Measurements from ENCODE around the gene NEDD9. TPM values are rescaled to one million over a fixed set of nuclear protein-coding genes. Genes with fewer than 3 reads are reported as not detected.

NEDD9 gene
- total and polyA plus RNA-seq, 2 donors (not counting 1 experiment from before 2014, with no cell fraction given): 33.7 to 35.2 TPM

- TF ChIP-seq EZH2 (IDR thresholded peaks at IDR 0.05; ENCODE audit: low read length, missing control alignments) (no peak), CTCF (conservative IDR thresholded peaks at IDR 0.05 in 1 of 2, IDR thresholded peaks at IDR 0.05 in 1 of 2; ENCODE audit: low read depth in 1 of 2, low read length in 2 of 2) (no peak)
- Histone ChIP-seq H3K9ac (ENCODE audit: insufficient read depth, low read length) (no peak overlapping the region), H3K27ac (ENCODE audit: insufficient read depth, low read length) (no peak overlapping the region), H3K4me3 (replicated peaks in 1 of 4; ENCODE audit: control extremely low read depth in 1 of 4, insufficient read depth in 1 of 4, low read depth in 3 of 4, low read length in 4 of 4) (no peak overlapping the region), H3K27me3 (ENCODE audit: control insufficient read depth, insufficient read depth, low read length) (no peaks in the 10 kb centered on the region), H3K36me3 (ENCODE audit: control insufficient read depth, insufficient read depth, low read length) (peaks cover 3% of the 10 kb centered on the region), H3K9me3 (ENCODE audit: control insufficient read depth, insufficient read depth, low read depth, low read length) (no peaks in the 10 kb centered on the region), H3K4me1 (ENCODE audit: control insufficient read depth, extremely low read depth, insufficient read depth, low read length) (peaks cover 3% of the 10 kb centered on the region), H3K79me2 (ENCODE audit: control insufficient read depth, insufficient read depth, low read length) (no peaks in the 10 kb centered on the region), H3K4me2 (ENCODE audit: extremely low read depth, insufficient read depth, low read length) (no peak overlapping the region), H2AFZ (ENCODE audit: low read length) (no peak overlapping the region), H4K20me1 (ENCODE audit: control insufficient read depth, extremely low read depth, insufficient read depth, low read length) (no peaks in the 10 kb centered on the region)
- DNase-seq (ENCODE audit: low read depth in 2 of 2): peak; percentile 6 to 61
Measured at GRCh38 chr6:11139051-11139960, 93.2 kb downstream of the NEDD9 start.

GRCh38 chr6:11136809-11137208, 95.7 kb downstream of the NEDD9 start:
- Histone ChIP-seq H3K9me3 (ENCODE audit: control insufficient read depth, insufficient read depth, low read depth, low read length) (no peaks in the 10 kb centered on the region), H3K27ac (ENCODE audit: insufficient read depth, low read length) (no peak overlapping the region), H4K20me1 (ENCODE audit: control insufficient read depth, extremely low read depth, insufficient read depth, low read length) (no peaks in the 10 kb centered on the region), H3K4me2 (ENCODE audit: extremely low read depth, insufficient read depth, low read length) (no peak overlapping the region), H3K79me2 (ENCODE audit: control insufficient read depth, insufficient read depth, low read length) (no peaks in the 10 kb centered on the region), H3K27me3 (ENCODE audit: control insufficient read depth, insufficient read depth, low read length) (no peaks in the 10 kb centered on the region), H3K36me3 (ENCODE audit: control insufficient read depth, insufficient read depth, low read length) (peaks cover 3% of the 10 kb centered on the region), H3K4me3 (replicated peaks in 1 of 4; ENCODE audit: control extremely low read depth in 1 of 4, insufficient read depth in 1 of 4, low read depth in 3 of 4, low read length in 4 of 4) (no peak overlapping the region), H3K4me1 (ENCODE audit: control insufficient read depth, extremely low read depth, insufficient read depth, low read length) (no peaks in the 10 kb centered on the region), H3K9ac (ENCODE audit: insufficient read depth, low read length) (no peak overlapping the region), H2AFZ (ENCODE audit: low read length) (no peak overlapping the region)
- no peak for DNase-seq (ENCODE audit: low read depth in 2 of 2)
- TF ChIP-seq CTCF (conservative IDR thresholded peaks at IDR 0.05 in 1 of 2, IDR thresholded peaks at IDR 0.05 in 1 of 2; ENCODE audit: low read depth in 1 of 2, low read length in 2 of 2): no peak

Other genes with a start within 250 kb of the NEDD9 start
- gene ELOVL2, start 188.4 kb downstream of the NEDD9 start, total RNA-seq: under 0.01 and 1.0 TPM in 2 replicates
- 1.7 and 13.9 TPM in 2 replicates for gene ELOVL2, start 188.4 kb downstream of the NEDD9 start, polyA plus RNA-seq
- 6.7 and 7.4 TPM in 2 replicates for gene SMIM13, start 138.8 kb downstream of the NEDD9 start, total RNA-seq
- gene SMIM13, start 138.8 kb downstream of the NEDD9 start, polyA plus RNA-seq: 4.6 and 6.9 TPM in 2 replicates
- gene ERVFRD-1, start 120.9 kb downstream of the NEDD9 start, total RNA-seq: not detected in 2 replicates
- gene ERVFRD-1, start 120.9 kb downstream of the NEDD9 start, polyA plus RNA-seq: not detected in 2 replicates

All from fibroblast of lung (primary cell).